ENCODE measurements around the gene OXSR1. TPM values are rescaled to one million over a fixed set of nuclear protein-coding genes. Genes with fewer than 3 reads are reported as not detected.

The OXSR1 gene
- polyA plus RNA-seq, 1 donor from 2014 or later: 13.0 TPM

- H3K9me3 Mint-ChIP-seq: no peaks in the 10 kb centered on the region
- peaks cover 32 to 50% (median 37%) of the 10 kb centered on the region in 3 donors for H3K4me1 Mint-ChIP-seq
- H3K4me3 Mint-ChIP-seq: peak overlapping the region; percentile 89 to 98 (median 94)
- H3K27ac Mint-ChIP-seq: peak overlapping the region; percentile 65 to 88 (median 88)
- H3K36me3 Mint-ChIP-seq: peaks cover 1% of the 10 kb centered on the region
- H3K27me3 Mint-ChIP-seq: no peaks in the 10 kb centered on the region
Measured at GRCh38 chr3:38136393-38136776, 29.0 kb upstream of the OXSR1 start.

- no peaks in the 10 kb centered on the region for H3K27me3 Mint-ChIP-seq
- H3K27ac Mint-ChIP-seq: peak within 1 kb of the TSS; percentile 88 to 99 (median 99)
- peaks cover 4% of the 10 kb centered on the region for H3K36me3 Mint-ChIP-seq
- H3K9me3 Mint-ChIP-seq: no peaks in the 10 kb centered on the region
- peak within 1 kb of the TSS; percentile 89 to 98 (median 96) for H3K4me3 Mint-ChIP-seq
- H3K4me1 Mint-ChIP-seq: peaks cover 32 to 54% (median 38%) of the 10 kb centered on the region in 3 donors
Measured at GRCh38 chr3:38136777-38137614, 28.3 kb upstream of the OXSR1 start, which contains the start of gene ACAA1. TSS of gene ACAA1 (minus strand) at chr3:38137127. CDS start at chr3:38137035, 92 bp downstream.

GRCh38 chr3:38137615-38138348 lies 27.6 kb upstream of the OXSR1 start:
- peak overlapping the region; percentile 78 to 99 (median 99) for H3K27ac Mint-ChIP-seq
- H3K27me3 Mint-ChIP-seq: no peaks in the 10 kb centered on the region
- H3K4me1 Mint-ChIP-seq: peaks cover 28 to 55% (median 38%) of the 10 kb centered on the region in 3 donors
- H3K4me3 Mint-ChIP-seq: peak overlapping the region; percentile 89 to 98 (median 96)
- no peaks in the 10 kb centered on the region for H3K9me3 Mint-ChIP-seq
- peaks cover 5% of the 10 kb centered on the region for H3K36me3 Mint-ChIP-seq

- Mint-ChIP-seq H3K4me1 (peaks cover 28 to 52% (median 38%) of the 10 kb centered on the region in 3 donors), H3K27ac (peak within 1 kb of the TSS; percentile 78 to 99 (median 99)), H3K9me3 (no peaks in the 10 kb centered on the region), H3K4me3 (peak within 1 kb of the TSS; percentile 89 to 98 (median 96)), H3K36me3 (peaks cover 5% of the 10 kb centered on the region), H3K27me3 (no peaks in the 10 kb centered on the region)
Measured at GRCh38 chr3:38138349-38139190, 26.8 kb upstream of the OXSR1 start, which contains the start of gene MYD88. TSS of gene MYD88 (plus strand) at chr3:38138661. CDS start at chr3:38138701, 40 bp downstream.

- peaks cover 28 to 51% (median 38%) of the 10 kb centered on the region in 3 donors for H3K4me1 Mint-ChIP-seq
- no peaks in the 10 kb centered on the region for H3K9me3 Mint-ChIP-seq
- H3K27me3 Mint-ChIP-seq: no peaks in the 10 kb centered on the region
- H3K27ac Mint-ChIP-seq: peak overlapping the region; percentile 25 to 78 (median 31)
- H3K36me3 Mint-ChIP-seq: peaks cover 5% of the 10 kb centered on the region
- peak overlapping the region; percentile 89 to 98 (median 96) for H3K4me3 Mint-ChIP-seq
Measured at GRCh38 chr3:38139191-38139590, 26.1 kb upstream of the OXSR1 start.

GRCh38 chr3:38139652-38140051 lies 25.7 kb upstream of the OXSR1 start:
- H3K9me3 Mint-ChIP-seq: no peaks in the 10 kb centered on the region
- H3K36me3 Mint-ChIP-seq: peaks cover 4% of the 10 kb centered on the region
- peaks cover 28 to 49% (median 38%) of the 10 kb centered on the region in 3 donors for H3K4me1 Mint-ChIP-seq
- peak overlapping the region; percentile 25 to 78 (median 31) for H3K27ac Mint-ChIP-seq
- no peaks in the 10 kb centered on the region for H3K27me3 Mint-ChIP-seq
- H3K4me3 Mint-ChIP-seq: peak overlapping the region; percentile 89 to 98 (median 96)

- Mint-ChIP-seq H3K36me3 (peaks cover 4% of the 10 kb centered on the region), H3K4me1 (peaks cover 22 to 42% (median 33%) of the 10 kb centered on the region in 3 donors), H3K27ac (peak overlapping the region in 2 of 3 donors; percentile 46 to 80), H3K9me3 (no peaks in the 10 kb centered on the region), H3K27me3 (no peaks in the 10 kb centered on the region), H3K4me3 (peak overlapping the region; percentile 38 to 96 (median 82))
Measured at GRCh38 chr3:38140326-38141172, 24.8 kb upstream of the OXSR1 start.

GRCh38 chr3:38141173-38141951 lies 24.0 kb upstream of the OXSR1 start:
- Mint-ChIP-seq H3K27ac (peak overlapping the region in 1 of 3 donors; percentile 80), H3K4me1 (peaks cover 20 to 35% (median 25%) of the 10 kb centered on the region in 3 donors), H3K36me3 (peaks cover 4% of the 10 kb centered on the region), H3K9me3 (peaks cover 0 to 3% (median 0%) of the 10 kb centered on the region in 3 donors), H3K27me3 (no peaks in the 10 kb centered on the region), H3K4me3 (peak overlapping the region in 3 of 4 donors; percentile 44 to 90 (median 69))

GRCh38 chr3:38141952-38142273 lies 23.4 kb upstream of the OXSR1 start:
- Mint-ChIP-seq H3K4me1 (peaks cover 20 to 35% (median 23%) of the 10 kb centered on the region in 3 donors), H3K36me3 (peaks cover 4% of the 10 kb centered on the region), H3K27me3 (no peaks in the 10 kb centered on the region), H3K4me3 (peak overlapping the region; percentile 25 to 90 (median 56)), H3K27ac (peak overlapping the region in 1 of 3 donors; percentile 71), H3K9me3 (peaks cover 0 to 5% (median 2%) of the 10 kb centered on the region in 3 donors)

- H3K27ac Mint-ChIP-seq: no peak overlapping the region
- H3K9me3 Mint-ChIP-seq: peaks cover 3 to 5% (median 4%) of the 10 kb centered on the region in 3 donors
- peaks cover 19 to 34% (median 22%) of the 10 kb centered on the region in 3 donors for H3K4me1 Mint-ChIP-seq
- peaks cover 4% of the 10 kb centered on the region for H3K36me3 Mint-ChIP-seq
- H3K4me3 Mint-ChIP-seq: no peak overlapping the region
- no peaks in the 10 kb centered on the region for H3K27me3 Mint-ChIP-seq
Measured at GRCh38 chr3:38142959-38143358, 22.4 kb upstream of the OXSR1 start.

GRCh38 chr3:38143511-38143910 lies 21.8 kb upstream of the OXSR1 start:
- Mint-ChIP-seq H3K9me3 (peaks cover 3 to 5% (median 4%) of the 10 kb centered on the region in 3 donors), H3K4me1 (peaks cover 17 to 32% (median 19%) of the 10 kb centered on the region in 3 donors), H3K36me3 (peaks cover 4% of the 10 kb centered on the region), H3K4me3 (peak overlapping the region in 1 of 4 donors; percentile 41), H3K27ac (peak overlapping the region in 1 of 3 donors; percentile 6), H3K27me3 (no peaks in the 10 kb centered on the region)

GRCh38 chr3:38146504-38146903 lies 18.8 kb upstream of the OXSR1 start:
- Mint-ChIP-seq H3K4me3 (no peak overlapping the region), H3K4me1 (peaks cover 10 to 26% (median 24%) of the 10 kb centered on the region in 3 donors), H3K36me3 (peaks cover 4% of the 10 kb centered on the region), H3K9me3 (peaks cover 3 to 7% (median 5%) of the 10 kb centered on the region in 3 donors), H3K27ac (peak overlapping the region in 2 of 3 donors; percentile 39 to 73), H3K27me3 (no peaks in the 10 kb centered on the region)

- no peak overlapping the region for H3K27ac Mint-ChIP-seq
- peaks cover 16 to 28% (median 26%) of the 10 kb centered on the region in 3 donors for H3K4me1 Mint-ChIP-seq
- no peak overlapping the region for H3K4me3 Mint-ChIP-seq
- H3K9me3 Mint-ChIP-seq: peaks cover 3 to 7% (median 5%) of the 10 kb centered on the region in 3 donors
- H3K27me3 Mint-ChIP-seq: no peaks in the 10 kb centered on the region
- no peaks in the 10 kb centered on the region for H3K36me3 Mint-ChIP-seq
Measured at GRCh38 chr3:38147421-38147820, 17.9 kb upstream of the OXSR1 start.

Measured in IgD-negative memory B cell (primary cell).